ENCODE results near the gene CDH8.
"Not testable (repeated sequence)": the region's sequence is repeated elsewhere in the genome, so short reads cannot be mapped to it uniquely, and the experiment has no call there.

Gene CDH8

DNA sequence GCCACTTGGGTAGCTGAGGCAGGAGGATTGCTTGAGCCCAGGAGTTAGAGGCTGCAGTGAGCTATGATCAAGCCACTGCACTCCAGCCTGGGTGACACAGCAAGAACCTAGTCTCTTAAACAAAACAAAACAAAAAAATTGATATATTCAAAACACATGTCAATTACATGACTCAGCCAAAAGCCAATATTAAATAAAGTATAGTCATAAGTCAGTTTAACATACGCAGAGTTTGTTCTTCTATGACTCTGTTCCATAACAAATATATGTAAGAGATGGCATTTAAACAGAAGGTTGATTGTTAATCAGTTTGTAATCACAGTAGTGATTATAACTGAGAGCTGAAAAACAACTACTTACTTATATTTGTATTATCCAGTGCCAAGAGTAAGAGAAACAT, 106.5 kb downstream of the CDH8 start:
- no peak for DNase-seq (ENCODE audit: low read depth)
- no peak overlapping the region for H3K4me3 ChIP-seq (ENCODE audit: control insufficient read depth, low read depth, low read length)
- TF ChIP-seq CTCF (conservative IDR thresholded peaks at IDR 0.05; ENCODE audit: control insufficient read depth, insufficient read depth, low read depth, low read length) = no peak

- no peak for TF ChIP-seq CTCF (conservative IDR thresholded peaks at IDR 0.05; ENCODE audit: control insufficient read depth, insufficient read depth, low read depth, low read length)
- no peak for DNase-seq (ENCODE audit: low read depth)
- no peak overlapping the region for H3K4me3 ChIP-seq (ENCODE audit: control insufficient read depth, low read depth, low read length)
These were observed 109.5 kb downstream of the CDH8 start for GRCh38 chr16:61926766-61927165.

DNA sequence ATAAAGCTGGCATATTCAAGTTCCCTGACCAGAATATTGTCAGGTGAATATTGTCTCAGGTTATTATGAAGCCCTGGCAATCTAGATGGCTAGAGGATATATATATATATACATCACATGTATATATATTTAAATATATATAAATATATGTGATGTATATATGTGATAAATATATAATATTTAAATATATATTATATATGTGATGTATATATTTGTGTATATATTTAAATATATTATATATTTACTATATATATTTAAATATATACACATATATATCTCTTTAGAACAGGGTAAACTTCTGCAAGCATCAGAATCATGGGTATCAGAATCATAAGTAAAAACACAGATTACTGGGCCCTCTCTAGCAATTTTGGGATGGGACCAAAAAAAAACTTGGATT, 112.6 kb downstream of the CDH8 start:
- no peak for TF ChIP-seq CTCF (conservative IDR thresholded peaks at IDR 0.05; ENCODE audit: control insufficient read depth, insufficient read depth, low read depth, low read length)
- H3K4me3 ChIP-seq (ENCODE audit: control insufficient read depth, low read depth, low read length) = no peak overlapping the region
- no peak for DNase-seq (ENCODE audit: low read depth)

DNA sequence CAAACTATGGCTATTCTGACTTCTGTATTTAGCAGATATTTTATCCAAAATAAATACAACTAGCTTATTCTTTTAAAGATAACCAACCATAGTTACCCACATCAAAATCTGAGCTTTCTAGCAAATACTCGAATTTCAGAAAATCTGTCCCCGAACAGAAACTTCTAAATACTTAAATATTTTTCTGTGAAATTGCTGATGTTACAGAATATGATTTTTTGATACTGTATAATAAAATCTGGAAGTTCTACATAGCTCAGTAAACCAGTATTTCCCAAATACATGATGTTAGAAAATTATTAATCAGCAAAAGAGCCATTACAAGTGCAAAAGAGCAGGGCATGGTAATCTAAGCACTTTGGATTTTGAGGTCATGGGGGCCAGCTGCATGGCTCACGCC, 114.9 kb downstream of the CDH8 start:
- no peak for TF ChIP-seq CTCF (conservative IDR thresholded peaks at IDR 0.05; ENCODE audit: control insufficient read depth, insufficient read depth, low read depth, low read length)
- H3K4me3 ChIP-seq (ENCODE audit: control insufficient read depth, low read depth, low read length) = no peak overlapping the region
- DNase-seq (ENCODE audit: low read depth) = no peak

GRCh38 chr16:61917865-61918826, 118.1 kb downstream of the CDH8 start:
- H3K4me3 ChIP-seq (ENCODE audit: control insufficient read depth, low read depth, low read length); DNase-seq (ENCODE audit: low read depth): not testable (repeated sequence)

GRCh38 chr16:61915569-61915968, 120.7 kb downstream of the CDH8 start:
- DNase-seq (ENCODE audit: low read depth) = no peak
- no peak overlapping the region for H3K4me3 ChIP-seq (ENCODE audit: control insufficient read depth, low read depth, low read length)
- no peak for TF ChIP-seq CTCF (conservative IDR thresholded peaks at IDR 0.05; ENCODE audit: control insufficient read depth, insufficient read depth, low read depth, low read length)

- DNase-seq (ENCODE audit: low read depth) = no peak
- H3K4me3 ChIP-seq (ENCODE audit: control insufficient read depth, low read depth, low read length) = no peak overlapping the region
- no peak for TF ChIP-seq CTCF (conservative IDR thresholded peaks at IDR 0.05; ENCODE audit: control insufficient read depth, insufficient read depth, low read depth, low read length)
These were observed 127.2 kb downstream of the CDH8 start for GRCh38 chr16:61909074-61909473.
